SU-DHL-6 (cell line): ENCODE measurements around the gene GRK6.

Source experiments
- EZH2phosphoT487 ChIP-seq: fragments of 200-600 bp; sonication (generic), shearing (Covaris generic); conservative IDR thresholded peaks from 2 replicates; pipeline ENCODE4 v1.6.1; 2018; ENCODE audit warnings: mild to moderate bottlenecking, antibody characterized with exemption, low read length, moderate library complexity, mixed read lengths
- TF ChIP-seq, protein P1 (sequence below): fragments of 200-600 bp; sonication (generic); IDR thresholded peaks from one replicate; pipeline ENCODE4 v1.5.1; 2017; ENCODE audit warnings: antibody characterized with exemption, mild to moderate bottlenecking, low read length, moderate library complexity; ENCODE audit not compliant: insufficient read depth, poor library complexity, severe bottlenecking

- TF ChIP-seq, protein P1, sequence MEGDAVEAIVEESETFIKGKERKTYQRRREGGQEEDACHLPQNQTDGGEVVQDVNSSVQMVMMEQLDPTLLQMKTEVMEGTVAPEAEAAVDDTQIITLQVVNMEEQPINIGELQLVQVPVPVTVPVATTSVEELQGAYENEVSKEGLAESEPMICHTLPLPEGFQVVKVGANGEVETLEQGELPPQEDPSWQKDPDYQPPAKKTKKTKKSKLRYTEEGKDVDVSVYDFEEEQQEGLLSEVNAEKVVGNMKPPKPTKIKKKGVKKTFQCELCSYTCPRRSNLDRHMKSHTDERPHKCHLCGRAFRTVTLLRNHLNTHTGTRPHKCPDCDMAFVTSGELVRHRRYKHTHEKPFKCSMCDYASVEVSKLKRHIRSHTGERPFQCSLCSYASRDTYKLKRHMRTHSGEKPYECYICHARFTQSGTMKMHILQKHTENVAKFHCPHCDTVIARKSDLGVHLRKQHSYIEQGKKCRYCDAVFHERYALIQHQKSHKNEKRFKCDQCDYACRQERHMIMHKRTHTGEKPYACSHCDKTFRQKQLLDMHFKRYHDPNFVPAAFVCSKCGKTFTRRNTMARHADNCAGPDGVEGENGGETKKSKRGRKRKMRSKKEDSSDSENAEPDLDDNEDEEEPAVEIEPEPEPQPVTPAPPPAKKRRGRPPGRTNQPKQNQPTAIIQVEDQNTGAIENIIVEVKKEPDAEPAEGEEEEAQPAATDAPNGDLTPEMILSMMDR = no peak
- TF ChIP-seq EZH2phosphoT487 = no peak
Observed at GRCh38 chr5:177405805-177406204, 20.7 kb upstream of the GRK6 start.
